Endothelial cell of umbilical vein (primary cell): Measurements from ENCODE around the gene NTRK2. TPM values are rescaled to one million over a fixed set of nuclear protein-coding genes. Genes with fewer than 3 reads are reported as not detected.
A peak's percentile ranks its signal among the peaks of the same experiment; 100 is the strongest.

Experiments used
- BruUV-seq: library from RNA; stranded (reverse); fragments of 400-500 nt; replicated peaks from 2 replicates; lab custom pipeline; 2021; lab: Mats Ljungman, UMichigan
- CTCF ChIA-PET: fragments of 300-600, 350-600 bp; sonication (Branson Sonifier 250); formaldehyde crosslinking; loops from one replicate; lab custom pipeline; 2021; ENCODE audit warnings: antibody characterized with exemption, inconsistent platforms; lab: Charles Lee
- POLR2A ChIA-PET: fragments of 300-600, 350-600 bp; sonication (Branson Sonifier 250); formaldehyde crosslinking; loops from one replicate; lab custom pipeline; 2021; ENCODE audit warnings: antibody characterized with exemption, inconsistent platforms; lab: Charles Lee
- DNase-seq: peaks from one replicate; pipeline ENCODE4 v3.0.0-alpha.2; 2011; ENCODE audit warnings: low read depth, low spot score
- FAIRE-seq: peaks from 2 replicates; lab custom pipeline; 2011; peaks lifted over from hg19 to GRCh38; lab: Jason Lieb, UNC
- H2AFZ ChIP-seq: 2 replicates; pipeline ENCODE4 v1.6.0; 2012; ENCODE audit warnings: low read depth, low read length, control low read depth, inconsistent platforms
- H3K27ac ChIP-seq: 2 replicates; pipeline ENCODE4 v1.5.1; 2011; ENCODE audit warnings: low read depth, mild to moderate bottlenecking, control low read depth, low read length, moderate library complexity; ENCODE audit not compliant: insufficient read depth
- H3K27me3 ChIP-seq, 2 experiments: 2 replicates each; pipeline versions ENCODE4 v1.6.0 to v1.6.1; 2011; ENCODE audit warnings: low read length in 2 of 2, mixed read lengths in 1 of 2; ENCODE audit not compliant: control insufficient read depth in 2 of 2, insufficient read depth in 2 of 2
- H3K36me3 ChIP-seq, 2 experiments: 2 replicates in 1 of 2; 3 replicates in 1 of 2; pipeline ENCODE4 v1.5.1; 2011; ENCODE audit warnings: low read length in 2 of 2, mild to moderate bottlenecking in 1 of 2, moderate library complexity in 1 of 2; ENCODE audit not compliant: control insufficient read depth in 2 of 2, insufficient read depth in 2 of 2; ENCODE audit errors: extremely low read depth in 1 of 2
- H3K4me1 ChIP-seq: 3 replicates; pipeline ENCODE4 v1.5.1; 2011; ENCODE audit warnings: mild to moderate bottlenecking, low read length; ENCODE audit not compliant: control insufficient read depth, insufficient read depth; ENCODE audit errors: extremely low read depth
- H3K4me2 ChIP-seq: 2 replicates; pipeline ENCODE4 v1.6.1; 2011; ENCODE audit warnings: low read length, control low read depth, mixed read lengths; ENCODE audit not compliant: insufficient read depth
- H3K4me3 ChIP-seq, 3 experiments: fragments of 200-600 bp in 1 of 3; sonication (generic), shearing (Covaris generic) in 1 of 3; replicated peaks in 1 of 3; 2 replicates each; pipeline ENCODE4 v1.5.1; 2011 to 2016; ENCODE audit warnings: control low read depth in 3 of 3, low read length in 3 of 3, mild to moderate bottlenecking in 2 of 3, inconsistent platforms in 1 of 3, low read depth in 1 of 3, moderate library complexity in 1 of 3; ENCODE audit not compliant: insufficient read depth in 1 of 3
- H3K79me2 ChIP-seq: 2 replicates; pipeline ENCODE4 v1.6.0; 2012; ENCODE audit warnings: low read length, inconsistent platforms; ENCODE audit not compliant: control insufficient read depth, insufficient read depth
- H3K9ac ChIP-seq: replicated peaks from 2 replicates; pipeline ENCODE3; 2011; ENCODE audit warnings: low read length, control low read depth; ENCODE audit not compliant: insufficient read depth; ENCODE audit errors: extremely low read depth
- H3K9me1 ChIP-seq: replicated peaks from 3 replicates; pipeline ENCODE4 v1.6.0; 2011; ENCODE audit warnings: mild to moderate bottlenecking, low read length; ENCODE audit not compliant: control insufficient read depth, insufficient read depth; ENCODE audit errors: extremely low read depth
- H3K9me3 ChIP-seq: replicated peaks from 2 replicates; pipeline ENCODE4 v1.5.1; 2012; ENCODE audit warnings: low read length, inconsistent platforms; ENCODE audit not compliant: control insufficient read depth, insufficient read depth
- H4K20me1 ChIP-seq: replicated peaks from 2 replicates; pipeline ENCODE3; 2011; ENCODE audit warnings: mild to moderate bottlenecking, low read length; ENCODE audit not compliant: control insufficient read depth, insufficient read depth; ENCODE audit errors: extremely low read depth
- CTCF ChIP-seq, 2 donors: IDR thresholded peaks; 1 replicate in 1 of 2; 2 replicates in 1 of 2; pipeline ENCODE4 v1.5.1; 2011; ENCODE audit warnings: low read length in 2 of 2, mild to moderate bottlenecking in 2 of 2, moderate library complexity in 2 of 2, control low read depth in 1 of 2, inconsistent platforms in 1 of 2, low read depth in 1 of 2; ENCODE audit not compliant: insufficient read depth in 1 of 2; ENCODE audit errors: extremely low read depth in 1 of 2
- MYC ChIP-seq: IDR thresholded peaks from one replicate; pipeline ENCODE4 v1.6.1; 2011; ENCODE audit warnings: mild to moderate bottlenecking, low read depth, low read length
- POLR2AphosphoS5 ChIP-seq: IDR thresholded peaks from 2 replicates; pipeline ENCODE4 v1.6.1; 2012; ENCODE audit warnings: low read depth, mild to moderate bottlenecking, control low read depth, low read length, moderate library complexity; ENCODE audit not compliant: insufficient read depth
- dilution Hi-C: fragments of 300-500 bp; cut with MboI; formaldehyde crosslinking; loops from one replicate; pipeline ENCODE4 v1.15.0; 2019; ENCODE audit warnings: low sequenced_read_pairs; ENCODE audit not compliant: extremely low pct_ligation_motif_present
- intact Hi-C: fragments of 100-400 bp; cut with micrococcal nuclease; formaldehyde crosslinking; loops from one replicate; pipeline ENCODE4 v1.10.0; 2022
- polyA plus RNA-seq, 4 experiments: library from polyadenylated mRNA; depleted of rRNA in 3 of 4; stranded (reverse) in 3 of 4; unstranded in 1 of 4; fragments of >200 nt; gene quantifications; 2 replicates each; pipeline versions ENCODE4 v1.2.1 to v1.2.3, GENCODE V29; 2011 to 2012; ENCODE audit warnings: missing spikeins in 1 of 4
- total RNA-seq: library from RNA; stranded (reverse); gene quantifications from 2 replicates; pipeline ENCODE4 v1.2.3, GENCODE V29; 2021
- TF ChIP-seq, protein P1 (sequence below): IDR thresholded peaks from 2 replicates; pipeline ENCODE4 v1.6.1; 2011; ENCODE audit not compliant: insufficient read depth, insufficient read length

Gene NTRK2
- total and polyA plus RNA-seq, 2 donors (not counting 3 experiments of a cell fraction or from before 2014, with no cell fraction given) = 0.01 to 0.13 TPM

- Histone ChIP-seq H3K36me3 (no peaks in the 10 kb centered on the region), H2AFZ (peak overlapping the region; percentile 65), H3K4me3 (peak overlapping the region in 1 of 3 experiments; percentile 40), H3K79me2 (no peaks in the 10 kb centered on the region), H3K27me3 (peaks cover 32 to 62% of the 10 kb centered on the region in 2 experiments), H3K9ac (no peak overlapping the region), H3K9me3 (no peaks in the 10 kb centered on the region), H3K4me1 (peaks cover 15% of the 10 kb centered on the region), H3K27ac (no peak overlapping the region), H3K9me1 (no peaks in the 10 kb centered on the region), H3K4me2 (peak overlapping the region; percentile 72), H4K20me1 (no peaks in the 10 kb centered on the region)
- dilution Hi-C loops (no loop called here), intact Hi-C loops (loop anchor here (2.0 kb wide), 3 partner anchors 112 to 590 kb away; no protein-coding TSS in a partner anchor)
- CTCF ChIA-PET = interaction anchor here (0.7 to 2.1 kb wide), 6 partner anchors 21 to 941 kb away, joined by 3 to 14 read pairs (median 4); no protein-coding TSS in a partner anchor
- TF ChIP-seq CTCF (IDR thresholded peaks at IDR 0.05; ENCODE audit: extremely low read depth in 1 of 2, insufficient read depth in 1 of 2, low read depth in 1 of 2, low read length in 2 of 2) (no peak), POLR2AphosphoS5 (no peak), MYC (no peak)
- TF ChIP-seq, protein P1, sequence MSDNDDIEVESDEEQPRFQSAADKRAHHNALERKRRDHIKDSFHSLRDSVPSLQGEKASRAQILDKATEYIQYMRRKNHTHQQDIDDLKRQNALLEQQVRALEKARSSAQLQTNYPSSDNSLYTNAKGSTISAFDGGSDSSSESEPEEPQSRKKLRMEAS = no peak
- FAIRE-seq = no peak
- BruUV-seq = no TSS peak
- POLR2A ChIA-PET = no interaction called here
- no peak for DNase-seq
Measured at GRCh38 chr9:84669013-84669287, 579 bp upstream of the NTRK2 start.
